GM23248 (cell line): Measurements from ENCODE around the gene GALNT1.

Source experiments
- EZH2 ChIP-seq: fragments of 200-600 bp; sonication (generic); IDR thresholded peaks from 2 replicates; pipeline ENCODE4 v1.6.1; 2018; ENCODE audit warnings: antibody characterized with exemption, mild to moderate bottlenecking; ENCODE audit not compliant: insufficient read depth, poor library complexity, severe bottlenecking
- EZH2phosphoT487 ChIP-seq: fragments of 200-600 bp; sonication (generic); IDR thresholded peaks from 2 replicates; pipeline ENCODE4 v1.6.1; 2018; ENCODE audit warnings: antibody characterized with exemption, moderate library complexity, mild to moderate bottlenecking, low read depth; ENCODE audit not compliant: insufficient read depth

- TF ChIP-seq EZH2 (no peak), EZH2phosphoT487 (no peak)
Observed at GRCh38 chr18:35634323-35634722, 52.8 kb downstream of the GALNT1 start.
